PC-9 (cell line): ENCODE results near the gene BCL2L1.

Experiments
- EZH2 ChIP-seq: fragments of 200-600 bp; sonication (generic); IDR thresholded peaks from 2 replicates; pipeline ENCODE4 v1.8.0; 2017; ENCODE audit warnings: antibody characterized with exemption, low read depth
- TF ChIP-seq, protein P1 (sequence below): fragments of 200-600 bp; sonication (generic); conservative IDR thresholded peaks from 2 replicates; pipeline ENCODE4 v1.6.1; 2017; ENCODE audit warnings: mixed run types, antibody characterized with exemption, mild to moderate bottlenecking, moderate library complexity

DNA sequence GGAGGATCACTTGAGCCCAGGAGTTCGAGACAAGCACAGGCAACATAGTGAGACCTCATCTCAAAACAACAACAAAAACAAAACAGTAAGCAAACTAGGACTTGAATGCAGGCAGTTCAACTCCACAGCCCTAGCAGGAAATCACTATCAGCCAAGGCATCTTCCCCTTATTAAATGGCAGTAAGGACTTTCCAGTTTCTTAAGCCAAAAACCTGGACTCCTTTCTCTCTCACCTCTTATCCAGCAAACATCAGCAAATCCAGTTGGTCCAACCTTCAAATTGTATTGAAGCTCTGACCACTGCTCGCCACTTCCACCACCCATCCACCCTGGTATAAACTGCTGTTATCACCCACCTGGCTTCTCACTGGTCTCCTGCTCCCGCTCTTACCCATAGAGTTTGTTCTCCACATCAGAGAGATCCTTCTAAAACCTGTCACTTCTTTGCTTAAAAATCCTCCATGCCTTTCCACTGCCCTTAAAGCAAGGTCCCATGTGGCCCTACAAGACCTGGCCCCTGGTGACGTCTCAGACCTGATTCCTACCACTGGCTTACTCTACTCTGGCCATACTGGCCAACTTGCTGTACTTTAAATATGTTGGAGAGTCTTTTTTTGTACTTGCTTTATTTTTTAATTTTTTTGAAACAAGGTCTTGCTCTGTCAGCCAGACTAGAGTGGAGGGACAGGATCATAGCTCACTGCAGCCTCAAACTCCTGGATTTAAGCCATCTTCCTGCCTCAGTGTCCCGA is 27.6 kb downstream of the BCL2L1 start:
- TF ChIP-seq, protein P1, sequence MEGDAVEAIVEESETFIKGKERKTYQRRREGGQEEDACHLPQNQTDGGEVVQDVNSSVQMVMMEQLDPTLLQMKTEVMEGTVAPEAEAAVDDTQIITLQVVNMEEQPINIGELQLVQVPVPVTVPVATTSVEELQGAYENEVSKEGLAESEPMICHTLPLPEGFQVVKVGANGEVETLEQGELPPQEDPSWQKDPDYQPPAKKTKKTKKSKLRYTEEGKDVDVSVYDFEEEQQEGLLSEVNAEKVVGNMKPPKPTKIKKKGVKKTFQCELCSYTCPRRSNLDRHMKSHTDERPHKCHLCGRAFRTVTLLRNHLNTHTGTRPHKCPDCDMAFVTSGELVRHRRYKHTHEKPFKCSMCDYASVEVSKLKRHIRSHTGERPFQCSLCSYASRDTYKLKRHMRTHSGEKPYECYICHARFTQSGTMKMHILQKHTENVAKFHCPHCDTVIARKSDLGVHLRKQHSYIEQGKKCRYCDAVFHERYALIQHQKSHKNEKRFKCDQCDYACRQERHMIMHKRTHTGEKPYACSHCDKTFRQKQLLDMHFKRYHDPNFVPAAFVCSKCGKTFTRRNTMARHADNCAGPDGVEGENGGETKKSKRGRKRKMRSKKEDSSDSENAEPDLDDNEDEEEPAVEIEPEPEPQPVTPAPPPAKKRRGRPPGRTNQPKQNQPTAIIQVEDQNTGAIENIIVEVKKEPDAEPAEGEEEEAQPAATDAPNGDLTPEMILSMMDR = no peak
- no peak for TF ChIP-seq EZH2
